Chondrocyte (in vitro differentiated cells): ENCODE results near the gene ACYP2. TPM values are rescaled to one million over a fixed set of nuclear protein-coding genes. Genes with fewer than 3 reads are reported as not detected.

Experiments used
- DNase-seq: peaks from one replicate; pipeline ENCODE4 v3.0.0; 2021; ENCODE audit warnings: mixed read lengths, low spot score
- H3K27ac Mint-ChIP-seq: one replicate; pipeline ENCODE4 v1.8.0; 2021; ENCODE audit warnings: mild to moderate bottlenecking, moderate library complexity, mixed read lengths; ENCODE audit not compliant: unreplicated experiment
- H3K27me3 Mint-ChIP-seq: 2 replicates; pipeline ENCODE4 v1.8.0; 2021; ENCODE audit warnings: low read depth, mixed read lengths
- H3K36me3 Mint-ChIP-seq: 2 replicates; pipeline ENCODE4 v1.8.0; 2021; ENCODE audit warnings: low read depth, mixed read lengths
- H3K4me1 Mint-ChIP-seq: 2 replicates; pipeline ENCODE4 v1.8.0; 2021; ENCODE audit warnings: low read depth, mild to moderate bottlenecking, mixed read lengths
- H3K4me3 Mint-ChIP-seq: one replicate; pipeline ENCODE4 v1.8.0; 2021; ENCODE audit warnings: mild to moderate bottlenecking, moderate library complexity, mixed read lengths; ENCODE audit not compliant: unreplicated experiment
- H3K9me3 Mint-ChIP-seq: 2 replicates; pipeline ENCODE4 v1.8.0; 2021; ENCODE audit warnings: low read depth, mixed read lengths
- total RNA-seq: library from RNA; stranded (reverse); gene quantifications from 3 replicates; pipeline ENCODE4 v1.2.1, GENCODE V29; 2021
- TF ChIP-seq, protein P1 (sequence below): fragments of 200-600 bp; sonication (generic); IDR thresholded peaks from 2 replicates; pipeline ENCODE4 v1.5.0; 2021; ENCODE audit warnings: antibody characterized with exemption, mild to moderate bottlenecking, moderate library complexity

ACYP2 gene
- total RNA-seq, 1 donor from 2014 or later, result 6.5 TPM

DNA sequence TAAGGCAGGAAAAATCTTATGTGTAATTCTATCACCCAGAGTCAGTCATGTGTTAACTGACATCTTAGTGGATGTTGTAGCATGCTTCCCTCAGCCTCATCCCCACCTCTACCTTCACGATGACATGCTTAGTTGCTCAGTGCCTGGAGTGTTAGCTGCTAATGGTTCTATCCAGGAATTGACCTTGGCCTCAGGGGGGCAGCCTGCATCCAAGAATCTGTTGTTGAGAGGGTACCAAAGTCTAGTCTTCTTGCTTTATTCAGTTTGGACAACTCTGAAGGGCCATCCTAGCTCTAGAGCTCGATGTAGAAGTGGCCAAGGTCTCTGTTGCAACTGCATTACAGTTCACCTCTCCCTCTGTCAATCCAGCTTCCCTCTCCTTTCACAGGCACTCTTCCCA, 61.2 kb downstream of the ACYP2 start:
- H3K4me3 Mint-ChIP-seq, result no peak overlapping the region
- H3K36me3 Mint-ChIP-seq, result peaks cover 4% of the 10 kb centered on the region
- no peaks in the 10 kb centered on the region for H3K27me3 Mint-ChIP-seq
- no peaks in the 10 kb centered on the region for H3K4me1 Mint-ChIP-seq
- DNase-seq, result no peak
- TF ChIP-seq, protein P1, sequence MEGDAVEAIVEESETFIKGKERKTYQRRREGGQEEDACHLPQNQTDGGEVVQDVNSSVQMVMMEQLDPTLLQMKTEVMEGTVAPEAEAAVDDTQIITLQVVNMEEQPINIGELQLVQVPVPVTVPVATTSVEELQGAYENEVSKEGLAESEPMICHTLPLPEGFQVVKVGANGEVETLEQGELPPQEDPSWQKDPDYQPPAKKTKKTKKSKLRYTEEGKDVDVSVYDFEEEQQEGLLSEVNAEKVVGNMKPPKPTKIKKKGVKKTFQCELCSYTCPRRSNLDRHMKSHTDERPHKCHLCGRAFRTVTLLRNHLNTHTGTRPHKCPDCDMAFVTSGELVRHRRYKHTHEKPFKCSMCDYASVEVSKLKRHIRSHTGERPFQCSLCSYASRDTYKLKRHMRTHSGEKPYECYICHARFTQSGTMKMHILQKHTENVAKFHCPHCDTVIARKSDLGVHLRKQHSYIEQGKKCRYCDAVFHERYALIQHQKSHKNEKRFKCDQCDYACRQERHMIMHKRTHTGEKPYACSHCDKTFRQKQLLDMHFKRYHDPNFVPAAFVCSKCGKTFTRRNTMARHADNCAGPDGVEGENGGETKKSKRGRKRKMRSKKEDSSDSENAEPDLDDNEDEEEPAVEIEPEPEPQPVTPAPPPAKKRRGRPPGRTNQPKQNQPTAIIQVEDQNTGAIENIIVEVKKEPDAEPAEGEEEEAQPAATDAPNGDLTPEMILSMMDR, result peak; percentile 79
- H3K9me3 Mint-ChIP-seq, result peaks cover 3% of the 10 kb centered on the region
- no peak overlapping the region for H3K27ac Mint-ChIP-seq

DNA sequence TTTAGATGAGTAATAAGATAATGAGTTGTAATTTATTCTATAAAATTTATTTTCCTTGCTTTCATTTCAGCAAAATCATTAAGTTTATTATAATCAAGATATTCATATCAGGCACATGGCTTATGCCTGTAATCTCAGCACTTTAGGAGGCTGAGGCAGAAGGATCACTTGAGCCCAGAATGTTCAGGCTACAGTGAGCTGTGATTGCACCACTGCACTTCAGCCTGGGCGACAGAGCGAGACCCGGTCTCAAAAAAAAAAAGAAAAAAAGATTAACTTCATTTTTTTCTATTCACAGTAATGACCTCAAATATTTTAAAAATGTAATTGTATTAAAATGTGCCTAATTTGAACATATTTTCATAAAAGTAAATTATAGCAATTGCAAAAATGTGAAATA, 67.9 kb downstream of the ACYP2 start:
- no peaks in the 10 kb centered on the region for H3K9me3 Mint-ChIP-seq
- no peak for DNase-seq
- H3K4me3 Mint-ChIP-seq, result no peak overlapping the region
- TF ChIP-seq, protein P1, result no peak
- H3K36me3 Mint-ChIP-seq, result peaks cover 2% of the 10 kb centered on the region
- no peaks in the 10 kb centered on the region for H3K27me3 Mint-ChIP-seq
- no peak overlapping the region for H3K27ac Mint-ChIP-seq
- H3K4me1 Mint-ChIP-seq, result peaks cover 4% of the 10 kb centered on the region

DNA sequence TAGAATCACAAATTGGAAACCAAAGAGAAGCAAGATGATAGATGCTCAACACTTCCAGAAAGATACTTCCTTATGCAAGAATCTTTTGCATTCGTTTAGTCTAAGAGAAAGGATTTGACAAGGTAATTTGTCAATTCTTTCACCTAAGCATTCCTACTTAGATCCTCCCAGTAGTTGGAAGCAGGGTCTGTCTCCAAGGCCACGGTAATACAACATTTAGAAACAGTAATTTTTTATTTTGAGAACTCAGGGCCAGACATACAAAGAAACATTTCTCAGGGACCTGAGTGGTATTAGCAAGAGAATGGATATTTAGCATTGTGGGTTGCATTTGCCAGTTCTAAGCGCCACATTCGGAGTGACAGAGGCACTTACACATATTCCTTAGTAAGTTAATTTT, 68.6 kb downstream of the ACYP2 start:
- H3K4me3 Mint-ChIP-seq, result no peak overlapping the region
- no peaks in the 10 kb centered on the region for H3K9me3 Mint-ChIP-seq
- H3K27ac Mint-ChIP-seq, result no peak overlapping the region
- TF ChIP-seq, protein P1, result no peak
- DNase-seq, result no peak
- H3K27me3 Mint-ChIP-seq, result no peaks in the 10 kb centered on the region
- peaks cover 4% of the 10 kb centered on the region for H3K4me1 Mint-ChIP-seq
- H3K36me3 Mint-ChIP-seq, result peaks cover 2% of the 10 kb centered on the region

DNA sequence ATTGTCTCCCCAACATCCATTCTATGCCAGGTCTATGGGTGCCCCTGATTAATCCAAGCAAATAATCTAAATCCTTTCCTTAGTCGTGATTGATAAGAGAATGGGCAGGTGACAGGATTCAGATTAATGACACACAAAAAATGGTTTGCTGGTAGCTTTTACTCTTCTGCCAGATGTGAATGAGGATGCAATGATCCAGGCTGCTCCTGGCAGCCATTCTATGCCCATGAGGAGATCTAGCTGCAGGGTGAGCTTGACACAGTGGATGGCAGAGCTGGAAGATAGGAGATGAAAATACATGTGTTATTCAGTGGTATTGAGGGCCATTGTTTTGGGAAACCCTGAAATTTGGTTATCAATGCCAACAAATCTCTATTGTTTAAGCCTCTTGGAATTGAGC, 69.7 kb downstream of the ACYP2 start:
- peaks cover 4% of the 10 kb centered on the region for H3K4me1 Mint-ChIP-seq
- no peak for DNase-seq
- no peaks in the 10 kb centered on the region for H3K9me3 Mint-ChIP-seq
- H3K27me3 Mint-ChIP-seq, result no peaks in the 10 kb centered on the region
- no peak overlapping the region for H3K4me3 Mint-ChIP-seq
- H3K36me3 Mint-ChIP-seq, result peaks cover 2% of the 10 kb centered on the region
- TF ChIP-seq, protein P1, result no peak
- no peak overlapping the region for H3K27ac Mint-ChIP-seq

GRCh38 chr2:54187331-54187730, 71.9 kb downstream of the ACYP2 start:
- Mint-ChIP-seq H3K27ac (no peak overlapping the region), H3K9me3 (no peaks in the 10 kb centered on the region), H3K36me3 (peaks cover 2% of the 10 kb centered on the region), H3K4me3 (no peak overlapping the region), H3K4me1 (peaks cover 4% of the 10 kb centered on the region), H3K27me3 (no peaks in the 10 kb centered on the region)
- DNase-seq, result no peak
- TF ChIP-seq, protein P1, result no peak
